Activated effector memory CD4-positive, alpha-beta T cell treated with anti-CD3 and anti-CD28 coated beads, Interleukin-2, amount 50 U/mL, for 16 hours (primary cell): ENCODE data around the gene OPRD1.
"Not testable (repeated sequence)": the region's sequence is repeated elsewhere in the genome, so short reads cannot be mapped to it uniquely, and the experiment has no call there.

Experiments
- DNase-seq: peaks from one replicate; pipeline ENCODE4 v3.0.0-alpha.2; 2020

The OPRD1 gene

DNA sequence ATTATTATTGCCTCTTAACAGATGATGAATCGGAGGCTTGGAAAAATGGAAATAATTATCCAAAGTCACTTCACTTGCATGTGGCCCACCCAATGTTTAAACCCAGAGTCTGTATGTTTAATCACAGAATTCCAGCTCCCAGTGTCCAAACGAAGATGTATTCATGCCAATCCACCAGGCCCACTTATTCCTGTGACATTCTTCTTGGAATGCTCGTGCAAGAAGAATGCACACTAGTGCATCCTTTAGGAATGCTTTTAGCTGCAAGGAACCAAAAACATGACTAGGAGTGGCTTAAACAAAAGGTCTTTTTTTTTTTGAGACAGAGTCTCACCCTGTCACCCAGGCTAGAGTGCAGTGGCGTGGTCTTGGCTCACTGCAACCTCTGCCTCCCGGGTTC, 8.9 kb upstream of the OPRD1 start:
- DNase-seq: no peak

DNA sequence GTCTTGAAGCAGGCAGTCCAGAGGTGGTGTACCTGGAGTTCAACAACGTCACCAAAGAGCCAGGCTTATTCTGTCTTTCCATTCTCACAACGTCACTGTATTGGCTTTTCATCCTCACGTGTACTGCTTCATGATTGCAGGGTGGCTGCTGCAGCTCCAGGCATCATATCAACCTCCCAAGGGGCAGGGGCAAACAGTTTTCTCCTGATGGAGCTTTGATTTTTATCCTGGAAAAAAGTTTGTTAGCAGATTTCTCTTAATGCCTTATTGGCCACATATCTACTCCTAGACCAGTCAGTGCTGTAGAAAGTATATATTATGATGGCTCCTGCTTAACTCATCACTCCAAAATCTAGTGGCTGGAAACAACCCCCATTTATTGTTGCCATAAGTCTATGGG, 8.3 kb upstream of the OPRD1 start:
- no peak for DNase-seq

DNA sequence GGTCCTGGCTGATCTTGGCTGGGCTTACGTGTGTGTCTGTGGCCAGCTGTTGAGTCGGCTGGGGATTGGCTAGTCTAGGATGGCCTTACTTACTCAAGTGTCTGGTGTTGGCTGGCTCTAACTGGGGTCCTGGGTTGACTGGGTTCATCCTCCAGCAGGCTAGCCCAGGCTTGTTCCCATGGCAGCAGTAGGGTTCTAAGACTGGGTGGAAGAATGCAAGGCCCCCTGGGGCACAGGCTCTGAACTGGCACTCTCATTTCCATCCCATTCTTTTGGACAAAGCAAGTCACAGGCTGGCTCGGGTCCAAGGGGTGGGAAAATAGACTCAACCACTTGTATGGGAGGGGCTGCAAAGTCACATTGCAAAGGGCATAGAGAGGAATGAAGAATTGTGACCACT, 7.9 kb upstream of the OPRD1 start:
- DNase-seq: no peak

DNA sequence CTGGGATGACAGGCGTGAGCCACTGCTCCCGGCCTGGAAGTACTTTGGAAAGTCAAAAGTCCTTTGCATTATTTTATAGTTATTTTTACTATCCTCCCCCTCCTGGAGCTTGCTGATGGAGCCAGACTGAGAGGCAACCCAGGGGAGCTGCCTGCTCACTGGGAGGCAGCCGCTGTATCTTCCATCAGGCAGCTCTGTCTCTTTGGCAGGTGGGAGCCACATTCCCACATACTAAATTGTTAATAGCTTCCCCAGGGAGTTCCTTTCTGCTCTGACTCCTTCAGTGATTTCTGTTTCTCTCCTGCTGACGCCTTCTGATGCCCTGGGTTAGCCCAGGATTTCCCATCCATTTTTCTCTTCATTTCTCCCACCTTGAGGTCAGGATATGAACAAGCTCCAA, 4.9 kb upstream of the OPRD1 start:
- DNase-seq: no peak

DNA sequence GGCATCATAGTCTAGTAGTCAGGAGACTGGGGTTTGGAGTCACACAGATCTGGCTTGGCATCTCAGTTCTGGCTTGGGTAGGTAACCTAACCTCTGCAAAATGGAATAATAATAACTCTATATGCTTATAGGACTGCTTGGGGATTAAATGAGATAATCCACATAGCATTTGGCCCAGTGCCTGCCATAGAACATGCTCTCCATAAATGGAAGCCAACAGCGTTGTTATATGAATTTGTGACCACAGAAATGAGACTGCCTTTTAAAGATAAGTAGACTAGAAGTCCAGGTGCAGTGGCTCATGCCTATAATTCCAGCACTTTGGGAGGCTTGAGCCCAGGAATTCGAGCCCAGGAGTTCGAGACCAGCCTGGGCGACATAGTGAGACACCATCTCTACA, 4.0 kb upstream of the OPRD1 start:
- DNase-seq: no peak

DNA sequence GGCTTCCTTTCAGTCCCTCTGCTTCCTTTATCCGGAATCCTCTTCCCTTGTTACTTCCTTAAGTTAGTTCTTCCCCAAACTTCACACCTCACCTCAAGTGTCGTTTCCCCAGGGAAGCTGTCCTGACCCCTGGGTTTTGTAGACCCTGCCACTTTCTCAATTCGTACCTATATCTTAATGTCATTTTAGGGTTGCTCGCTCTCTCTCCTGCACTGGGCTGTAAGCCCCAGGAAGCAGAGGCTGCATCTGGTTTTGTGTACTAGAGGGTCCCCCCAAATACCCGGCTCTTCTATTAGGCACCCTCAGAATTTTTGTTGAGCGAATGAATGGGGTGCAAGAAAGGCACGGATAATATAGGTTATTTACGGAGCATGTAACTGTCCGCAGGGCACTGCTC, 603 bp upstream of the OPRD1 start:
- no peak for DNase-seq

DNA sequence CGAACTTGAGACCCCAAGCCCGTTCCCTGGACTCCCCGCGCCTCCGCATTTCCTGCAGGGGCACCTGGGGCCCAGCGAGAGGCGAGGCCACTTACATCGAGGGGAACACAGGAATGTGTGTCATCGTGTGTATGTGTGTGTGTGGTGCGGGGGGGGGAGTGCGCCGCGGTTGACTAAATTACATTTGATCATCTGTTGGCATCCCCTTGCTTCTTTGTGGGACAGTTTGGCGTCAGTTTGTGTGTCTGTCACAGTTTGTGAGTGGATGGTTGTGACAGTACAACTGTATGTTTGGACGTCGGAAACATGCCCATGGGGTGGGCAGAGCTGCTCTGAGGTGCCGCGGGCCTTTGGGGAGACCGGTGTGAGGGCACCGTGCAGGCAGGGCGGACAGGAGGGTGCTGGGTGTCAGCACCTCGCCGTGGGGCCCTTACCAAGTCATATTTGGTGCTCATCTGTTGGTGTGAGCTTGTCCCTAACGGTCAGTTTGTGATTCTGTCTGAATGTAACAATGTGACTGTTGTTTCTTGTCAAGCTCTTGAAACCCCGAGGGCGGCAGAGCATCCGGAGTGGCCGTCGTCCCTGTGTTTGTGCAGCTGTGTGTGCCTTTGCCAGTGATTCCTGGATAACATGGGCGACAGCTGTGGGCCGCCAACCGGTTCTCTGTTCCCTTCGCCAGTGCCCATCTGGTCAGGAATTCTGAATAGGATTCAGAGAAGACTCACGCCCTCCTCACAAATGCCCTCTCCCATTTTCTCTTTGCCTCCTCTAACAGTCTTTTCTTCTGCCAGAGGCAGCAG, 899 bp downstream of the OPRD1 start:
- no peak for DNase-seq

DNA sequence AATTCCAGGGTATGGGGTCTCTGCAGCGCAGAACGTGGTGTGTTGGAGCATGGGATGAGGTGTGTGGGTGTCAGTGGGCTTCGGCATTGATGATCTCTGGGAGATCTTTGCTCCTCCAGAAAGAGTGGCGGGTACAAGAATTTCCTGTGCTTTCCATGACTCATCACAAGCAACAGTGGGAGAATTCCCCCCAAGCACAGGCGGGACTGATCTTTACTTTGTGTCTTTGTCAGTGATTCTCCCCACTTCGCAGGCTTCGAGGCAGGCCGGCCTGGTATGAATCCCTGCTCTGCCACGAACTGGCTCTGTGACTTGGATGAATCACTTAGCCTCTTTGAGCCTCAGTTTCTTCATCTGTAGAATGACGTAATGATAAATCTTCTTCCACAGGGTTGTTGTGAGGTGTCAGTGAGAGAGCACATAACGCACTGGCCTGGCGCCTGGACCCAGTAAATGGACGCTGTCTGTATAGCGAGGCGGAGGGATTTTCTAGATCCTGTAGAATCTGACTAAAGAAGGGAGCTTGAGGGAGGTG, 2.0 kb downstream of the OPRD1 start:
- DNase-seq: no peak

DNA sequence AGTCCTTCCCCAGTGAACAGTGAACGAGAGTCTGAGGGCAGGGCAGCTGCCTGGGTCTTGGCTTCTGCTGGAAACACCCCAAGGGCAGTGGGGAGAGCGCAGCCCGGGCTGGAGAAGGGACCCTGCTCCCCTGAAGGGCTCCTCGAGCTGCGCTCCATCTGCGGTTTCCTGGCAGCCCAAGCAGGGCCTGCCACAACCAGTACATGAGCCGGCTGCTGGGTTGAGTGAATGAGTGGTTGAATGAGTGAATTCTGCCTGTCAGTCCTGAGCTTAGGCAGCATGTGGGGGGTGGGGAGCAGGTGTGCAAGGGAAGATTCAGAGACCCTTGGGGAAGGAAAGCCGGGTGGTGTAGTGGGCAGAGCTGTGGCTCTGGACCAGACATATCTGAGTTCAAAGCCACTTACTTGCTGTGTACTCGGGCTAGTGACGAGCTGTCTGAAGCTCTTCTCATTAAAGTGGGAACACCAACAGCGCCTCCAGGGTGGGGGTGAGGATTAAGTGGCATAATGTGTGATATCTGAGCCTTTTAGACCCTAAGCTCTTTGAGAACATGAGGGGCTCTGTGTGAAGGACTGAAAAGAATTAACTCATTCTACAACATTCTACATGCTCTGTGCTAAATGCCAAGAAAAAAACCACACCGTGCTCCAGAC, 3.7 kb downstream of the OPRD1 start:
- peak; percentile 63 for DNase-seq

DNA sequence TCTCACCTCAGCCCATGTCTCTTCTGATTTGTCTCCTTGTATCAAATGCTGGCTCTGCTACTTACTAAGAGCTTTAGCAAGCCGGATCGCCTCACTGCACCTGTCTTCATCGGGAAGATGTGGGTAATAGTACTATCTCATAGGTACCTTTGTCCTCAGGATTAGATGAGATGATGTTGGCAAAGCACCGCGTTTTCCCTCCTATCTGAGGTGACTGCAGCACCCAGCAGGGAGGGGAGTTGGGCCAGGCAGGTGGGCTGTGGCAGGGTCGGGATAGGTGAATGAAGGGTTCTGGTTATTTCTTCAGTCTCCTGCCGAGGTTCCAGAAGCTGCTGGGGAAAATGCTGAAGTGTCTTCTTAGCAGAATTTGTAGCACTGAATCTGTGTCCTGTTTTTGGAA, 5.2 kb downstream of the OPRD1 start:
- DNase-seq: no peak

DNA sequence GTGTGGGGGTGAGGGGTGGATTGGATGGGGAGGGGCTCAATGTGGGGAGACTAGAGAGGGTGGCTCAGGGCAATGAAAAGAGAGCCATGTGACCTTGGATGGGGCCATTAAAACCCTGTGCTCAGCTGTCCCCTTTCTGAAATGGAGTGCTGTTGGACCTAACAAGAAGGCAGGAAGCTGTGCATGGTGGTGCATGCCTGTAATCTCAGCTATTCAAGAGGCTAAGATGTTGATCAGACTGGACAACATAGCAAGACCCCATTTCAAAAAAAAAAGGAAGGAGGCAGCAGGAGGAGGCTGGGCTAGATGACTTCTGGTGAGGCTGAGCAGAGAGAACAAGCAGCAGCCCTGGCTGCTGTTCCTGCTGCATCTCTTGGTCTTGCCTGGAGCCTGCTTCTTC, 7.0 kb downstream of the OPRD1 start:
- DNase-seq: no peak

DNA sequence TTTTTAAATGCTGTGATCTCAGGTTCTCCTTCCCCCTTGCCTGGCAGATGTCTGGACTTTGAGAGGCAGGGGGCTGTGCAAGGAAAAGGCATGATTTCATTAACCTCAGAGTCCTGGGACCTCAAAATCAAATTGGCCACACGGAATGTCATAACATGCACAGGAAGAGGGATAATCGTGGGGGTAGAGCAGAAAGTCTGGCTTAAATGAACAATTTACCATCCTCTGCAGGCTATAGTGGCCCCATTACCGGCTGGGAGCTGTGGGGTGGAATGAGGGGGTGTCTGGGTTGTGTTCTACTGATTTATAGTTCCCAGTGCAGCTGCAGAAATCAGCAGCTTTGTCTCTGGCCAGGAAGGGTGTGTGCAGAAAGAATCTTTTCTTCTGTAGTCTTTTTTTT, 10.8 kb downstream of the OPRD1 start:
- DNase-seq: no peak

DNA sequence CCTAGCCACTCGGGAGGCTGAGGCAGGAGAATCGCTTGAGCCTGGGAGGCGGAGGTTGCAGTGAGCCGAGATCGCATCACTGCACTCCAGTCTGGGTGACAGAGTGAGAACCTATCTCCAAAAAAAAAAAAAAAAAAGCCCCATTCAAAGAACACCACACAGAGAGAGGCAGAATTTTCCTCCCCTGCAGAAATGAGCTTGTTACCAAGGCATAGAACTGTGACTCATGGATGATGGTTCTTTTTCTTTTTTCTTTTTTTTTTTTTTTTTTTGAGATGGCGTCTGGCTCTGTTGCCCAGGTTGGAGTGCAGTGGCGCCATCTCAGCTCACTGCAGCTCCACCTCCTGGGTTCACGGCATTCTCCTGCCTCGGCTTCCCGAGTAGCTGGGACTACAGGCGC, 12.1 kb downstream of the OPRD1 start:
- DNase-seq: not testable (repeated sequence)

DNA sequence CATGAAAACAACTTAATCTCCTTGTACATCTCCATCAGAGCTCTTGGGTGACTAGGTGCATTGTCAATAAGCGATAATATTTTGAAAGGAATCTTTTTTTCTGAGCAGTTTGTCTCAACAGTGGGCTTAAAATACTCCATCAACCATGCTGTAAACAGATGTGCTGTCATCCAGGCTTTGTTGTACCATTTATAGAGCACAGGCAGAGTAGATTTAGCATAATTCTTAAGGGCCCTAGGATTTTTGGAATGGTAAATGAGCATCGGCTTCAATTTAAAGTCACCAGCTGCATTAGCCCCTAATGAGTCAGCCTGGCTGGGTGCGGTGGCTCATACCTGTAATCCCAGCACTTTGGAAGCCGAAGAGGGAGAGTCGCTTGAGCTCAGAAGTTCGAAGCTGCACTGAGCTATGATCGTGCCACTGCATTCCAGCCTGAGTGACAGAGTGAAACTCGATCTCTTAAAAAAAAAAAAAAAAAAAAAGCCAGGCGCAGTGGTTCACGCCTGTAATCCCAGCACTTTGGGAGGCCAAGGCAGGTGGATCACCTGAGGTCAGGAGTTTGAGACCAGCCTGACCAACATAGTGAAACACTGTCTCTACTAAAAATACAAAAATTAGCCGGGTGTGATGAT, 16.4 kb downstream of the OPRD1 start:
- not testable (repeated sequence) for DNase-seq

DNA sequence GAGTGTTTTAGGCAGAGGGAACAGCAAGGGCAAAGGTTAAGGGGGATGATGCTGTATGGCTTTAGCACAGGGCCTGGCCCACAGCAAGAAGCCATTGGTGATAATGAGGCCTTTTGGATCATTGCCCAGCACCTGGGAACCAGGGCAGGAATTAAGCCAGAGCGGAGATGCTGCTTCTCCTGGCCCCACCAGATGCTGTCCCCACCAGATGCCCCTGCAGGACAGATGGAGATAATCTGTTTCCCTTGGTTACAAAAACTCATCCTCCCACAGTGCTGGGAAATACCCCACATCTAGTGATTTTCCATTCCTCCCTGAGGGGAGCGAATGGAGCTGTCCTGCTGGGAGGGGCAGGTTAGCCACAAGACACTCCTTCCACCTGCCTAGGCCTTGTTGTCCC, 18.8 kb downstream of the OPRD1 start:
- DNase-seq: no peak

DNA sequence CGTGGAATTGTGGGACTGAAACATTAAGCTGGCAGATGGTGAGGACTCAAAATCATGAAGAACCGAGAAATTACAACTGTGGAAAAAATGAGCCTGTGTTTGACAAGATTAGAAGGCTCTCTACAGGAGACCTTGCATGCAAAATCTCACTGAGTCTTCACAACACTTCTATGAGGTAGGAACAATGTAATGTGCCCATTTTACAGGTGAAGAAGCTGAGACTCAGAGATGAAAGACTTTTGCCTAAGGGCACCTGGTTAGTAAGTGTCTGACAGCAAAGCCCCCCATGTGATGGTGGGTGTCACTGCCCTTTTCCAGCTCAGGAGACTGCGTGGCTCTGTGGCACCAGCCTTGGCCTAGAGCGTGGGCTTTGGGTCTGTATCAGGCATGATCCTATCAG, 21.0 kb downstream of the OPRD1 start:
- DNase-seq: no peak

DNA sequence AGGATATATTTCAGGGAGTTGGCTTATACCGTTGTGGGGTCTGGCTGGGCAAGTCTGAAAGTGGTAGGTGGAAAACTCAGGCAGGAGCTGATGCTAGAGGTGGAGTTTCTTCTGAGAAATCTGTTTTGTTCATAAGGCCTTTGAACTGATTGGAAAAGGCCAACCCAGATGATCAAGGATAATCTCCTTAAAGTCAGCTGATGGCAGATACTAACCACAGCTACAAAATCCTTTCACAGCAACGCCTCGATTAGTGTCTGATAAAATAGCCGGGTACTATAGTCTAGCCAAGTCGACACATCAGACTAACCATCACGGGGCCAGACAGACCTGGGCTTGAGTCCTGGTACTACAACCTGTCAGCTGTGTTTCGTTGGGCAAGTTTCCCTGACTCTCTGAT, 21.4 kb downstream of the OPRD1 start:
- no peak for DNase-seq

DNA sequence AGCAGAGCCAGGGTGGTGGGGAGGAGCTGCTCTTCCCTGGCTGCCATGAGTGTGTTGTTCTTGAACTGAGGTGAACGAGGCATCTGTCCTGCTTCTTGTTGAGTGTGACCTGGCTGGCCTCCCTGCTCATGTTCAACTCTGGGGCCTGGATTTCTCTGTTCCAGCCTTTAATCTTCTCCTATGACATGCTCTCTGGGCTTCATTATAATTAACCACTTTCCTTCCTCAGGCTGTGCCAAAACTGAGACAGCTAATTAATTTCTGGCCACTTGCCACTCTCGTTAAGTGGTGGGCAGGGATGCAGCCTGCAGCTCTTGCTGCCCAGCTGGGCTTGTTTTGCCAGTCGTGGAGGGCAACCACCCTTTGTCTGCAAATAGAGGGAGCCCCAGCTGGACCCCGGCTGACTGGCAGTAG, 23.3 kb downstream of the OPRD1 start:
- DNase-seq: no peak

DNA sequence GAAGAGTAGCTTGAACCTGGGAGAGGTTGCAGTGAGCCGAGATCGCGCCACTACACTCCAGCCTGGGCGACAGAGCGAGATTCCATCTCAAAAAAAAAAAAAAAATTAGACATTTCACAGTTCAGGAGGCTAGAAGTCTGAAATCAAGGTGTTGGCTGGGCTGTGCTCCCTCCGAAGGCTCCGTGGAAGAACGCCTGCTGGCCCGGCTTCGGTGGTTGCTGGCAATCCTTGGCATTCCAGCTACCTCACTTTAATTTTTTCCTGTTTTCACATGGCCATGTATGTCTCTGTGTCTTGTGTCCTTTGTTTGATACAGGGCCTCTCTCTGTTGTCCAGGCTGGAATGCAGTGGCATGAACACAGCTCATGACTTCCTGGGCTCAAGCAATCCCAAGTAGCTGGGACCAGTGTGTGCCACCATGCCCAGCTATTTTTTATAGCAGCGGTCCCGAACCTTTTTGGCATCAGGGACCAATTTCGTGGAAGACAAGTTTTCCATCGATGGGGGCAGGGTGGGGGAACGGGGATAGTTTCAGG, 24.5 kb downstream of the OPRD1 start:
- DNase-seq: no peak

DNA sequence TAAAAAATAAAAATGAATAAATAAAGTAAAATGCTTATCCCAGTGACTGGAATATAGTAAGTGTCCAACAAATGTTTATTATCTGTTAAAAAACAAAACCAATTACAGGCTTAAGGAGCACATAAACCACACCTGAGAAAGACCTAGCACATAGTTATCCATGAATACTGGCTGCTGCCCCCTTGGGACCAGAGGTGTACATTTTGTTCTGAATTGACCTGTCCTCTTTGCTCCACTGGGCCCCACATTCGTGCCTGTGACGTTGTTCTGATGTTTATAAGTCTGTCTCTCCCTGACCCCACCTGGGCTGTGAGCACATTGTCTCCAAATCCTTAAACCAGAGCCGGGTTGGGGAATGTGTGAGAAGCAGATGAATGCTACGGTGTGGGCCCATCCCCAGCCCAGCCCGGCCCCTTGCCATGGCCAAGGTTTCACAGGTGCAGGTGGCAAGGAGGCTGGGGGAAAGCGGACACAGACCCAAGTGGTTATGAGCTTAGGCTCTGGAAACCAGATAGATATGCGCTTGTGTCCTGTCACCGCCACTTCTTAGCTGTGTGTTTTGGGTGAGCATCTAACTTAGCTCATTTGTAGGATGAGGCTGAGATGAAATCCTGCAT, 29.1 kb downstream of the OPRD1 start:
- no peak for DNase-seq

DNA sequence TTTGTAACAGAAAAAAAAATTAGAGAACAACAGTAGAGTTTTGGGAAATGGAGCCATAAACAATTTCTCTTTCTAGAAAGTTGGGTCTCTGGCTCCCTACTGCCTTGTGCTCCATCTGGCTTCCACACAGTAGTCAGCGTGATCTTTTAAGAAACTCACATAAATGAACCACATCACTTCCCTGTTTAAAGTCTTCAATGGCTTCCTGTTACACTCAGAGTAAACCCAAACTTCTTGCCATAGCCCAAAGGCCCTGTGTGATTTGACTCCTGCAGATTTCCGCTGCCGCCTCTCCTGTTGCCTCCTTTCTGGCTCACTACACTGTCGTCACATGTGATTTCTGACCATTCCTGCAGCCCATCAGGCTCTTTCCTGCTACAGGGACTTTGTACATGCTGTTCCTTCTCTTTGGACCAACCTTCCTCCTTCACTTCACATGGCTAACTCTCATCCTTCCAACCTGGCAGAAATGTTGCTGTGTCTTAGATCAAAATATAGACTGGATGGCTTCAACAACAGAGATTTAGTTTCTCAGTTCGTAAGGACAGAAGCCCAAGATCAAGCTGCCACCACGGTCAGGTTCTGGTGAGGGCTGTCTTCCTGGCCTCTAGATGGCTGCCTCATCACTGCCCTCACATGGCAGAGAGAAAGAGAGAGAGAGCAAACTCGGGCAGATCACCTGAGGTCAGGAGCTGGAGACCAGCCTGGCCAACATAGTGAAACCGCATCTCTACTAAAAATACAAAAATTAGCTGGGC, 34.0 kb downstream of the OPRD1 start:
- no peak for DNase-seq

DNA sequence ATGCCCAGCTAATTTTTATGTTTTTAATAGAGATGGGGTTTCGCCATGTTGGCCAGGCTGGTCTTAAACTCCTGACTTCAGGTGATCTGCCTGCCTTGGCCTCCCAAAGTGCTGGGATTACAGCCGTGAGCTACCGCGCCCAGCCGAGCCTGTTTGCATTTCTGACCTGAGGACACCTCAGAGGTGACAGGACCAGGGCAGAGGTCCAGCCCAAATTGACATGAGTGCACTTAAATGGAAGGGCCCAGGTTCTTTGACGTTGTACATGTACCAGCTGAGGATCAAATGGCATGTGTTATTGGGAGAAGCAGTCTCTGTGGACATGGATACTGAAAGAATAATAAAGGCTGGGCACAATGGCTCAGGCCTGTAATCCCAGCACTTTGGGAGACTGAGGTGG, 35.2 kb downstream of the OPRD1 start:
- not testable (repeated sequence) for DNase-seq

DNA sequence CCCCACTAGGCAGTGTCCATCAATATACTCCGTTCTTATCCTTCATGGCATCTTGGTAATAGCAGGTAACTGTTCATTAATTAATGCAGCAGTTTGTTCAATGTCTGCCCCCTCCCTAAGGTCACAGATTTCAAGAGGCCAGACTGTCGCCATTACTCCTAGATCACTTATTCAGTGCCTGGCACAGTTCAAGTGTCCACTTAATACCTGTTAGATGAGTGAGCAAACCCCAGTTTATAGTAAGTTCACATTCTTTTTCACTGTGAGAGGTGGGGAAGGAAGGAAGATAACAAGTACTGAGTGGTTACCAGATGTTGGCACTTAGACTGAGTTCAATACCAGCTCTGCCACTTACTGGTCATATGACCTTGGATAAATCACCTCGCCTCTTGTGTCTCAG, 36.4 kb downstream of the OPRD1 start:
- DNase-seq: no peak
